ENCODE measurements around the gene MOB4.
"Not testable (repeated sequence)": the region's sequence is repeated elsewhere in the genome, so short reads cannot be mapped to it uniquely, and the experiment has no call there.

MOB4 gene

GRCh38 chr2:197560146-197560665 is 44.3 kb downstream of the MOB4 start:
- DNase-seq (ENCODE audit: low read depth) = no peak

GRCh38 chr2:197571627-197572271 is 55.9 kb downstream of the MOB4 start:
- H3K4me1 ChIP-seq (ENCODE audit: control insufficient read depth, insufficient read depth, low read length) = peaks cover 27% of the 10 kb centered on the region
- DNase-seq (ENCODE audit: low read depth) = peak; percentile 80
- H3K36me3 ChIP-seq (ENCODE audit: control insufficient read depth, insufficient read depth, low read length, severe bottlenecking) = no peaks in the 10 kb centered on the region
- peak overlapping the region; percentile 16 for H3K9ac ChIP-seq (ENCODE audit: low read length)
- no peaks in the 10 kb centered on the region for H3K27me3 ChIP-seq (replicated peaks; ENCODE audit: control insufficient read depth, insufficient read depth, low read length)
- peaks cover 5% of the 10 kb centered on the region for H3K9me3 ChIP-seq (ENCODE audit: control insufficient read depth, low read length)
- no peak overlapping the region for H3K4me3 ChIP-seq (ENCODE audit: low read length)

More at GRCh38 chr2:197560146-197560665, 44.3 kb downstream of the MOB4 start:
- Histone ChIP-seq H3K4me3 (ENCODE audit: low read length) (no peak overlapping the region), H3K9me3 (ENCODE audit: control insufficient read depth, low read length) (no peaks in the 10 kb centered on the region), H3K27me3 (replicated peaks; ENCODE audit: control insufficient read depth, insufficient read depth, low read length) (no peaks in the 10 kb centered on the region), H3K9ac (ENCODE audit: low read length) (no peak overlapping the region), H3K4me1 (ENCODE audit: control insufficient read depth, insufficient read depth, low read length) (peaks cover 14% of the 10 kb centered on the region), H3K36me3 (ENCODE audit: control insufficient read depth, insufficient read depth, low read length, severe bottlenecking) (peaks cover 8% of the 10 kb centered on the region)

GRCh38 chr2:197573608-197574007 is 57.7 kb downstream of the MOB4 start:
- H3K9me3 ChIP-seq (ENCODE audit: control insufficient read depth, low read length) = peaks cover 5% of the 10 kb centered on the region
- no peak for DNase-seq (ENCODE audit: low read depth)
- H3K4me1 ChIP-seq (ENCODE audit: control insufficient read depth, insufficient read depth, low read length) = peaks cover 38% of the 10 kb centered on the region
- H3K9ac ChIP-seq (ENCODE audit: low read length) = no peak overlapping the region
- no peaks in the 10 kb centered on the region for H3K36me3 ChIP-seq (ENCODE audit: control insufficient read depth, insufficient read depth, low read length, severe bottlenecking)
- H3K4me3 ChIP-seq (ENCODE audit: low read length) = no peak overlapping the region
- H3K27me3 ChIP-seq (replicated peaks; ENCODE audit: control insufficient read depth, insufficient read depth, low read length) = no peaks in the 10 kb centered on the region

- no peaks in the 10 kb centered on the region for H3K27me3 ChIP-seq (replicated peaks; ENCODE audit: control insufficient read depth, insufficient read depth, low read length)
- no peaks in the 10 kb centered on the region for H3K36me3 ChIP-seq (ENCODE audit: control insufficient read depth, insufficient read depth, low read length, severe bottlenecking)
- peak overlapping the region; percentile 30 for H3K4me3 ChIP-seq (ENCODE audit: low read length)
- peaks cover 35% of the 10 kb centered on the region for H3K4me1 ChIP-seq (ENCODE audit: control insufficient read depth, insufficient read depth, low read length)
- H3K9me3 ChIP-seq (ENCODE audit: control insufficient read depth, low read length) = peaks cover 5% of the 10 kb centered on the region
- DNase-seq (ENCODE audit: low read depth) = peak; percentile 12
- H3K9ac ChIP-seq (ENCODE audit: low read length) = peak overlapping the region; percentile 57
Observed at GRCh38 chr2:197575987-197576386, 60.1 kb downstream of the MOB4 start.

GRCh38 chr2:197576631-197577030 is 60.8 kb downstream of the MOB4 start:
- Histone ChIP-seq H3K36me3 (ENCODE audit: control insufficient read depth, insufficient read depth, low read length, severe bottlenecking) (no peaks in the 10 kb centered on the region), H3K4me1 (ENCODE audit: control insufficient read depth, insufficient read depth, low read length) (peaks cover 28% of the 10 kb centered on the region), H3K9me3 (ENCODE audit: control insufficient read depth, low read length) (peaks cover 5% of the 10 kb centered on the region), H3K4me3 (ENCODE audit: low read length) (peak overlapping the region; percentile 57), H3K9ac (ENCODE audit: low read length) (peak overlapping the region; percentile 57), H3K27me3 (replicated peaks; ENCODE audit: control insufficient read depth, insufficient read depth, low read length) (no peaks in the 10 kb centered on the region)
- peak; percentile 75 for DNase-seq (ENCODE audit: low read depth)

- Histone ChIP-seq H3K36me3 (ENCODE audit: control insufficient read depth, insufficient read depth, low read length, severe bottlenecking) (no peaks in the 10 kb centered on the region), H3K9ac (ENCODE audit: low read length) (peak overlapping the region; percentile 55), H3K9me3 (ENCODE audit: control insufficient read depth, low read length) (peaks cover 5% of the 10 kb centered on the region), H3K4me1 (ENCODE audit: control insufficient read depth, insufficient read depth, low read length) (peaks cover 24% of the 10 kb centered on the region), H3K4me3 (ENCODE audit: low read length) (peak overlapping the region; percentile 57), H3K27me3 (replicated peaks; ENCODE audit: control insufficient read depth, insufficient read depth, low read length) (no peaks in the 10 kb centered on the region)
- DNase-seq (ENCODE audit: low read depth) = no peak
Observed at GRCh38 chr2:197577446-197577845, 61.6 kb downstream of the MOB4 start.

GRCh38 chr2:197578294-197578693 is 62.4 kb downstream of the MOB4 start:
- not testable (repeated sequence) for H3K36me3 ChIP-seq (ENCODE audit: control insufficient read depth, insufficient read depth, low read length, severe bottlenecking); H3K9me3 ChIP-seq (ENCODE audit: control insufficient read depth, low read length); H3K9ac ChIP-seq (ENCODE audit: low read length); H3K4me3 ChIP-seq (ENCODE audit: low read length); DNase-seq (ENCODE audit: low read depth); H3K27me3 ChIP-seq (replicated peaks; ENCODE audit: control insufficient read depth, insufficient read depth, low read length)
- peaks cover 24% of the 10 kb centered on the region for H3K4me1 ChIP-seq (ENCODE audit: control insufficient read depth, insufficient read depth, low read length)

- peaks cover 31% of the 10 kb centered on the region for H3K4me1 ChIP-seq (ENCODE audit: control insufficient read depth, insufficient read depth, low read length)
- not testable (repeated sequence) for DNase-seq (ENCODE audit: low read depth); H3K4me3 ChIP-seq (ENCODE audit: low read length); H3K9me3 ChIP-seq (ENCODE audit: control insufficient read depth, low read length); H3K9ac ChIP-seq (ENCODE audit: low read length); H3K36me3 ChIP-seq (ENCODE audit: control insufficient read depth, insufficient read depth, low read length, severe bottlenecking); H3K27me3 ChIP-seq (replicated peaks; ENCODE audit: control insufficient read depth, insufficient read depth, low read length)
Observed at GRCh38 chr2:197580166-197580565, 64.3 kb downstream of the MOB4 start.

GRCh38 chr2:197587255-197587654 is 71.4 kb downstream of the MOB4 start:
- not testable (repeated sequence) for H3K27me3 ChIP-seq (replicated peaks; ENCODE audit: control insufficient read depth, insufficient read depth, low read length); DNase-seq (ENCODE audit: low read depth); H3K36me3 ChIP-seq (ENCODE audit: control insufficient read depth, insufficient read depth, low read length, severe bottlenecking); H3K4me3 ChIP-seq (ENCODE audit: low read length); H3K9me3 ChIP-seq (ENCODE audit: control insufficient read depth, low read length); H3K9ac ChIP-seq (ENCODE audit: low read length)
- peaks cover 11% of the 10 kb centered on the region for H3K4me1 ChIP-seq (ENCODE audit: control insufficient read depth, insufficient read depth, low read length)

GRCh38 chr2:197591339-197592072 is 75.6 kb downstream of the MOB4 start:
- Histone ChIP-seq H3K27me3 (replicated peaks; ENCODE audit: control insufficient read depth, insufficient read depth, low read length) (no peaks in the 10 kb centered on the region), H3K9ac (ENCODE audit: low read length) (no peak overlapping the region), H3K4me3 (ENCODE audit: low read length) (no peak overlapping the region), H3K9me3 (ENCODE audit: control insufficient read depth, low read length) (no peaks in the 10 kb centered on the region), H3K36me3 (ENCODE audit: control insufficient read depth, insufficient read depth, low read length, severe bottlenecking) (no peaks in the 10 kb centered on the region), H3K4me1 (ENCODE audit: control insufficient read depth, insufficient read depth, low read length) (peaks cover 5% of the 10 kb centered on the region)
- no peak for DNase-seq (ENCODE audit: low read depth)

GRCh38 chr2:197596766-197597165 is 80.9 kb downstream of the MOB4 start:
- H3K9ac ChIP-seq (ENCODE audit: low read length) = no peak overlapping the region
- no peaks in the 10 kb centered on the region for H3K27me3 ChIP-seq (replicated peaks; ENCODE audit: control insufficient read depth, insufficient read depth, low read length)
- H3K4me1 ChIP-seq (ENCODE audit: control insufficient read depth, insufficient read depth, low read length) = peaks cover 24% of the 10 kb centered on the region

More at GRCh38 chr2:197596766-197597165, 80.9 kb downstream of the MOB4 start:
- Histone ChIP-seq H3K4me3 (ENCODE audit: low read length) (no peak overlapping the region), H3K9me3 (ENCODE audit: control insufficient read depth, low read length) (no peaks in the 10 kb centered on the region), H3K36me3 (ENCODE audit: control insufficient read depth, insufficient read depth, low read length, severe bottlenecking) (no peaks in the 10 kb centered on the region)
- no peak for DNase-seq (ENCODE audit: low read depth)

Measured in adipocyte (in vitro differentiated cells).